NCI-H1105 treated with DMSO at 0.1 percent for 48 hours (cell line): ENCODE data around the gene PCBP2.
"Not testable (repeated sequence)": the region's sequence is repeated elsewhere in the genome, so short reads cannot be mapped to it uniquely, and the experiment has no call there.

Experiments
- DNase-seq: peaks from one replicate; lab custom pipeline; 2025; lab: John Stamatoyannopoulos, UW

The PCBP2 gene

GRCh38 chr12:53451661-53452158, at the start of gene PCBP2:
TSS of gene PCBP2 (plus strand) at chr12:53452102. CDS start at chr12:53454801, 2,699 bp downstream.
- DNase-seq, result peak; percentile 94

GRCh38 chr12:53402351-53402750, 49.6 kb upstream of the PCBP2 start:
- DNase-seq, result not testable (repeated sequence)

GRCh38 chr12:53402871-53403270, 49.0 kb upstream of the PCBP2 start:
- DNase-seq, result no peak

- DNase-seq, result no peak
These were observed 41.0 kb upstream of the PCBP2 start for GRCh38 chr12:53410951-53411350.

- DNase-seq, result no peak
These were observed 38.3 kb upstream of the PCBP2 start for GRCh38 chr12:53413485-53414204.

- DNase-seq, result no peak
These were observed 37.0 kb upstream of the PCBP2 start for GRCh38 chr12:53414756-53415417.

- DNase-seq, result not testable (repeated sequence)
These were observed 36.0 kb upstream of the PCBP2 start for GRCh38 chr12:53415752-53416389.

GRCh38 chr12:53417291-53417816, 34.5 kb upstream of the PCBP2 start:
- not testable (repeated sequence) for DNase-seq

- DNase-seq, result no peak
These were observed 33.7 kb upstream of the PCBP2 start for GRCh38 chr12:53418221-53418620.

- DNase-seq, result no peak
These were observed 32.1 kb upstream of the PCBP2 start for GRCh38 chr12:53419756-53420155.

GRCh38 chr12:53422247-53422646, 29.7 kb upstream of the PCBP2 start:
- not testable (repeated sequence) for DNase-seq

- DNase-seq, result no peak
These were observed 28.3 kb upstream of the PCBP2 start, which contains the start of gene AMHR2 for GRCh38 chr12:53423597-53423996. TSS of gene AMHR2 (plus strand) at chr12:53423855. CDS start at chr12:53423935, 80 bp downstream.

GRCh38 chr12:53424626-53425514, 27.0 kb upstream of the PCBP2 start:
- DNase-seq, result no peak

GRCh38 chr12:53425515-53426150, 26.3 kb upstream of the PCBP2 start:
- DNase-seq, result no peak

- DNase-seq, result no peak
These were observed 23.9 kb upstream of the PCBP2 start for GRCh38 chr12:53427905-53428594.

GRCh38 chr12:53428741-53429140, 23.2 kb upstream of the PCBP2 start:
- DNase-seq, result no peak

- DNase-seq, result no peak
These were observed 21.8 kb upstream of the PCBP2 start for GRCh38 chr12:53430116-53430515.

- no peak for DNase-seq
These were observed 20.7 kb upstream of the PCBP2 start for GRCh38 chr12:53431187-53431586.

GRCh38 chr12:53435326-53435725, 16.6 kb upstream of the PCBP2 start:
- DNase-seq, result not testable (repeated sequence)

GRCh38 chr12:53439582-53439981, 12.3 kb upstream of the PCBP2 start:
- DNase-seq, result not testable (repeated sequence)
